Glutamatergic neuron (in vitro differentiated cells): Measurements from ENCODE around the gene CARD14. TPM values are rescaled to one million over a fixed set of nuclear protein-coding genes. Genes with fewer than 3 reads are reported as not detected.

ENCODE experiments used
- DNase-seq: peaks from one replicate; pipeline ENCODE4 v3.0.0; 2022
- H3K27ac Mint-ChIP-seq: one replicate; pipeline ENCODE4 v1.8.0; 2020; ENCODE audit warnings: mild to moderate bottlenecking, mixed read lengths, inconsistent platforms; ENCODE audit not compliant: unreplicated experiment
- H3K27me3 Mint-ChIP-seq: one replicate; pipeline ENCODE4 v1.8.0; 2020; ENCODE audit warnings: mild to moderate bottlenecking, moderate library complexity, mixed read lengths, inconsistent platforms; ENCODE audit not compliant: unreplicated experiment
- H3K36me3 Mint-ChIP-seq: one replicate; pipeline ENCODE4 v1.8.0; 2020; ENCODE audit warnings: mild to moderate bottlenecking, mixed read lengths, inconsistent platforms; ENCODE audit not compliant: unreplicated experiment
- H3K4me1 Mint-ChIP-seq: one replicate; pipeline ENCODE4 v1.8.0; 2020; ENCODE audit warnings: mild to moderate bottlenecking, low read depth, mixed read lengths, inconsistent platforms; ENCODE audit not compliant: unreplicated experiment
- H3K4me3 Mint-ChIP-seq: one replicate; pipeline ENCODE4 v1.8.0; 2020; ENCODE audit warnings: mild to moderate bottlenecking, mixed read lengths, inconsistent platforms; ENCODE audit not compliant: unreplicated experiment
- H3K9me3 Mint-ChIP-seq: one replicate; pipeline ENCODE4 v1.8.0; 2020; ENCODE audit warnings: mild to moderate bottlenecking, moderate library complexity, mixed read lengths, inconsistent platforms; ENCODE audit not compliant: unreplicated experiment
- CTCF ChIP-seq: fragments of 200-600 bp; sonication (generic); IDR thresholded peaks from one replicate; pipeline ENCODE4 v1.5.0; 2021; ENCODE audit not compliant: partially characterized antibody, unreplicated experiment
- total RNA-seq: library from RNA; stranded (reverse); fragmentation: NEBNext Ultra II Directional; extraction: Animal tissue kit (Norgen Biotek cat#: 25700); gene quantifications from one replicate; pipeline ENCODE4 v1.2.1, GENCODE V29; 2021; ENCODE audit not compliant: unreplicated experiment

CARD14 gene
- total RNA-seq, 1 donor from 2014 or later = 1.1 TPM

- Mint-ChIP-seq H3K27me3 (peaks cover 11% of the 10 kb centered on the region), H3K27ac (no peak overlapping the region), H3K36me3 (peaks cover 5% of the 10 kb centered on the region)
Observed at GRCh38 chr17:80218391-80218790, 48.6 kb downstream of the CARD14 start.

DNA sequence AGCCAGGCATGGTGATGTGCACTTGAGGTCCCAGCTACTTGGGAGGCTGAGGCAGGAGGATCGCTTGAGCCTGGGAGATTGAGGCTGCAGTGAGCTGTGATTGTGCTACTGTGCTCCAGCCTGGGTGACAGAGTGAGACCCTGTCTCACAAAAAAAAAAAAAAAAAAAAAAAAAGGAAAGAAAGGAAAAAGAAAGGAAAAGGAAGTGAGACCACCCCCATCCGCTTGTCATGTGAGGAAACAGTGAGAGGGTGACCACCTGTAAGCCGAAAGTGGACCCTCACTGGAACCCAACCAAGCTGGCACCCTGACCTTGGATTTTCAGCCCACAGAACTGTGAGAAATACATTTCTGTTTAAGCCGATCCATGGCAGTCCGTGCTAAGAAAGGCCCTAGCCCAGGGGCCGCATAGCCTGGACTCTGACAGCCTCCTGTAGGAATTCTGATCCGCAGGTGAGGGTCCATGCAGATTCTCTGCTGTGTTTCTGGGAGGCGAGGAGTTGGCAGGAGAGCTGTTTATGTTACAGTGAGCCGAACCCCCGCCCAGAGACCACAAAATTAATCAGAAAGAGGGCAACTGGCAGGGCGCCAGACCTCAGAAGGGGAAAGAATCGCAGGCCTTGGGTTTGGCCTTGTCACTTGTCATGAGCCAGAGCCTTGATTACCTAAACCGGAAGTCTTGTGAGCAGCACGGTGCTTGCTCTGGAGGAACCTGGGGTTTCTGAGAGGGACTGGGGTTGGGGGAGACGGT, 49.4 kb downstream of the CARD14 start:
- peaks cover 1% of the 10 kb centered on the region for H3K9me3 Mint-ChIP-seq
- DNase-seq = no peak
- peak overlapping the region; percentile 85 for H3K4me3 Mint-ChIP-seq
- H3K27ac Mint-ChIP-seq = no peak overlapping the region
- H3K36me3 Mint-ChIP-seq = peaks cover 5% of the 10 kb centered on the region
- H3K27me3 Mint-ChIP-seq = peaks cover 11% of the 10 kb centered on the region
- peaks cover 5% of the 10 kb centered on the region for H3K4me1 Mint-ChIP-seq
- no peak for TF ChIP-seq CTCF

More at GRCh38 chr17:80218391-80218790, 48.6 kb downstream of the CARD14 start:
- TF ChIP-seq CTCF = no peak
- DNase-seq = no peak
- no peak overlapping the region for H3K4me3 Mint-ChIP-seq
- H3K9me3 Mint-ChIP-seq = peaks cover 1% of the 10 kb centered on the region
- H3K4me1 Mint-ChIP-seq = peaks cover 2% of the 10 kb centered on the region

DNA sequence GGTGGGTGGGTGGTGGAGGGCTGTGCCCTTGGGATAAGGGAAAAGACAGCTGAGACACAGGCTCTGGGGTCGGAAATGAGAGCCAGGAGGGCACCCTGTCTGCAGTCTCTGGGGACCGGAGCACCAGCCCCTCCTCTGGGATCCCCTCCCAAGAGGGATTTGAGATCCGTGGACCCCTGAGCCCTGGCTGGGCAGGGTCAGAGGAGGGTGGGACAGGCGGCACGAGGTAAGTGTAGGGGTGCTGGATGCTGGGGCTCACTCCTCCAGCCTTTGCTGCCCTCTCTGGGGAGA, 49.9 kb downstream of the CARD14 start:
- H3K4me3 Mint-ChIP-seq = peak overlapping the region; percentile 85
- peaks cover 5% of the 10 kb centered on the region for H3K4me1 Mint-ChIP-seq
- H3K36me3 Mint-ChIP-seq = peaks cover 8% of the 10 kb centered on the region
- DNase-seq = no peak
- H3K27me3 Mint-ChIP-seq = peaks cover 11% of the 10 kb centered on the region
- H3K9me3 Mint-ChIP-seq = peaks cover 1% of the 10 kb centered on the region
- H3K27ac Mint-ChIP-seq = no peak overlapping the region
- no peak for TF ChIP-seq CTCF

DNA sequence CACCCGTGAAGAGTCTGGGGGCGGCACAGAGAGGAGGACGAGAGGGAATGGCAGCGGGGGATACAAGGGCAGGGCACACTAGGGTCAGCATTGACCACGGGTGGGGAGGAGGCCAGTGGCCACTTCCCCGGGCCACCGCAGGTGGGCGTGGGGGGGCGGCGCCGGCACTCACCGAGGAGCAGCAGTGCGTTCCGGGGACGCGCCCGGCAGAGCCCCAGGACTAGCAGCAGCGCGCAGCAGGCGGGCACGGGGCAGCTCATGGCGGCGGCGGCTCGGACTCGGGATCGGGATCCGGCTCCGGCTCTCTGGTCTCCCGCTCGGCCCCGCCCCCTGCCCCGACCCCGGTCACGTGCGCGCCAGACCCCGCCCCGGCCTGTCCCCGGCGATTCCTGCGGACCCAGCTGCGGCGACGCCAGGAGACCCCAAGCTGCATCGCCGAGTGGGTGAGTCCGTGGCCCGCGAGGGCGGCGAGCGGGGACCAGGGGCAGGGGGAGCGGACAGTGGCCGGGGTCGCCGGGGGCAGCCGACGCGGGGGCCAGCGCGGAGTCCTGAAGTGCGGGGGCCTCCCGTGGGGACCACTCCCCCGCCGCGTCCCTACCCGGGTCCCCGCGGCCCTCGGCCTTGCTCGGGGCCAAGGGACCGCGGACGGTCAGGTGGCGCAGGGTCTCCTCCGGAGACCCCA, 50.4 kb downstream of the CARD14 start, which contains the start of the genes SGSH and SLC26A11:
Gene SGSH, minus strand, starts transcription at position 280 of the 682 bp plus-strand sequence. Its CDS starts 20 bp downstream, at position 260.
Gene SLC26A11, plus strand, starts transcription at position 374 of the 682 bp plus-strand sequence. CDS start 1,134 bp downstream, outside the sequence.
- no peak for TF ChIP-seq CTCF
- Mint-ChIP-seq H3K4me1 (peaks cover 5% of the 10 kb centered on the region), H3K4me3 (peak within 1 kb of the TSS; percentile 85), H3K27ac (no peak within 1 kb of the TSS), H3K9me3 (peaks cover 1% of the 10 kb centered on the region), H3K27me3 (peaks cover 11% of the 10 kb centered on the region), H3K36me3 (peaks cover 8% of the 10 kb centered on the region)
- peak; percentile 94 for DNase-seq

- Mint-ChIP-seq H3K4me3 (peak overlapping the region; percentile 82), H3K9me3 (peaks cover 1% of the 10 kb centered on the region), H3K4me1 (peaks cover 5% of the 10 kb centered on the region), H3K36me3 (peaks cover 8% of the 10 kb centered on the region), H3K27ac (no peak overlapping the region), H3K27me3 (peaks cover 11% of the 10 kb centered on the region)
- no peak for TF ChIP-seq CTCF
- DNase-seq = no peak
Observed at GRCh38 chr17:80220736-80221215, 50.9 kb downstream of the CARD14 start.
